ENCODE results near the gene TMOD3.

TMOD3 gene

GRCh38 chr15:51907136-51907862, 77.8 kb downstream of the TMOD3 start:
- FAIRE-seq: peak; percentile 86
- DNase-seq (ENCODE audit: low spot score): peak; percentile 81

DNA sequence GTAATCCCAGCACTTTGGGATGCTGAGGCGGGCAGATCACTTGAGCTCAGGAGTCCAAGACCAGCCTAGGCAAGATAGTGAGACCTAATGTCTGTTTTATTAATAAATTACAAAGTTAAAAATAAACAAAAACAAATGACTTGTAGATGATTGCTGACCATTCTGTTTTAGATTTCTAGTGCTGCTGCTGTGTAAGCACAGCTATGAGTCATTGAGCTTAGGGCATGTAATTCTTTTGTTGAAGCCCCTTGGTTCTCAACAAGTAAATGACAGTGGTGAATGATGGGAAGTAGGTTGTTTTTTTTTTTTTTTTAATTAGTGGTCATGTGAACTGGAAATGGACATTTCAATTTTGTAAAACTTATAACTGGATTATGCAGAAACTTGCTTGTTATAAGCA, 78.9 kb downstream of the TMOD3 start:
- DNase-seq (ENCODE audit: low spot score): no peak
- no peak for FAIRE-seq

DNA sequence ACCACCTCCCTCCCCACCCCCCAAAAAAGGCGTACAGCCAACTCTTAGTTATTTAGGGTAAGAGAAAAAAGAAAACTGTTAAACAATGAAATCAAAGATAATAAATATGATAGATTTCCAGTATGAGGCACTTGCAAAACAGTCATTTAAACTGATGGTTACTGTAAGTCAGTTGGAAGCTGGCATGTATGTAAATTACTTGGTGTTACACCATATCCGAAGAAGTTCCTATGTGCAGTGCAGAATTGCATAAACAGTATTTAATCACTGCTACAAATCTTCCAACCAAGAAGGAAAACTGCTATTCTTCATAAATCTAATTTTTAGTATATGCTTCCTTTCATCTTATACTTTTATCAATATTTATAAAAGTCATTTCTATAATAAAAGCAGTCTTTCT, 80.1 kb downstream of the TMOD3 start:
- DNase-seq (ENCODE audit: low spot score) (no peak), FAIRE-seq (no peak)

DNA sequence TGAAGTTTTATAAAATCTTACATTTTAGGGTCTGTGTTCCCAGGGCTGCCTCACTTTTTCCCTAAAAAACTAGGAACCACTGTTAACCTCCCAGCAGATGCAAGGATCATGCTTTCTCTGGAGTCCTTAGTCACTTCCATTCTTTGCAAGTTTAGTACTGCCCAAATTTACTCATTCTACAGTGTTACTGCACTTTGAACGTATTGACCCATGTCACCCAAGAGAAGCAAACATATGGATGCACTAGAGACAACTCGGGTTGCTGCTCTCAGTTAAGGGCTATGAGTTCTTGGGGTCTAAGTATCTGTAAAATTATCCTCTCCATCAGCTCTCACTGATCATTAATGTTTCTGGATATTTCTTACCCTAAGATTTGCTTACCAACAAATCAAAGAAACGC, 83.1 kb downstream of the TMOD3 start:
- FAIRE-seq (no peak), DNase-seq (ENCODE audit: low spot score) (no peak)

GRCh38 chr15:51917493-51917892, 88.0 kb downstream of the TMOD3 start:
- DNase-seq (ENCODE audit: low spot score) (no peak), FAIRE-seq (no peak)

DNA sequence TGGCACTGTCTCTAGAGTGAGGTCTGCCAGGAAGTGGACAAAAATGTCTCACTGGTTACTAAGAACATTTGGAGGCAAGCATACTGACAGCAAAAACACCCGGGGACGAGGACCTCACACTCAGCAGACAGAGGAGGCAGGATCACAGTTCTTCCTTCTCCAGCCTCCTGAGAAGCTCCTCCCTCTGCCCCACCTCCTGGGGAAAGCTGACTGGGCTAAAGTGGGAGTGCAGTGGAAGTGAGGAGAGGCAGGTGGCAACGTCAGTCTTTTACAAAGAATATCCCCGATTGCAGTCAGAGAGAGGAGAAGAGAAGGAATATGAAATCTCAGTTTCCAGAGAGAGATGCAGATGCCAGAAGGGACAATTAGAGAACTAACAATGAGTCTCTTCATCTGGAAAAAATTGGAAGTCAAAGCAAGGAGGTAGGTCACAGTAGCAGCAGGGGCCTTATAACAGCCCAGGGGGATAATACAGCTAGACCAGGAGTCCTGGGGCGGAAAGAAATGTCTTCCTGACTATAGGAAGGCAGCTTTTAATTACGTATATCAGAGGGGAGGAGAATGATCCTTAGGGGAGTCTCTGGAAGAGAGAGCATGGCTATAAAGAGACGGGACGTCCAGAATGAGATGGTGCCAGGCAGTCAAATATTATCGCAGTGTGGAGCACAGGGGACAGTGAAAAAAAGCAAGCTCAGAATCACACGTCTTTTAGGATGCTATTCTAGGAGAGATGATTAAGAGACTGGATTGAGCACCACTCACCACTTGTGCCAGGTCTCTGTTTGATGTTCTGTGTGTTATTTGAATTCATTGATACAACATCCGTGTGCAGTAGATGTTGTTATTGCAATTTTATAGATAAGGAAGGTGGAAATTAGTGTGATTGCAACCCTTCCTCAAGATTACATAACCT, 95.0 kb downstream of the TMOD3 start:
- DNase-seq (ENCODE audit: low spot score): no peak

DNA sequence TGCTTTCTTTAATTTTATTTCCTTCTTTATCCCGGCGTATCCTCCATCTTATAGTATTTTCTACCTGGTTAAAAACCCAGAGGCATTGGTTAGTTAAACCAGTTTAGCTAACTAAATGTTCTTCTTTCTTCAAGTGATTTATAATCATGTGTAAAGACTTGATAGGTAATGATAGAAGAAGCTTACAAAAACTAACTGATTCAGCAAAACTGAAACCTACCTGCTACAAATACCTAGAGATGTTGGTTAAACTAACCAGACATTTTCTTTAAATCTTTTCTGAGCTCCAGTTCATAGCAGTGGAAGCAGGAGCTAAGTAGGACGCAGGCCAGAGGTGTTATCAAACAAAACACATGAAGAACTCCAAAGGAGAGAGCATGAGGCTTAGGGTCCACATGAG, 97.4 kb downstream of the TMOD3 start:
- no peak for FAIRE-seq
- DNase-seq (ENCODE audit: low spot score): no peak

More for the DNA sequence above, 95.0 kb downstream of the TMOD3 start:
- no peak for FAIRE-seq

- FAIRE-seq (no peak), DNase-seq (ENCODE audit: low spot score) (no peak)
Observed at GRCh38 chr15:51931016-51931415, 101.6 kb downstream of the TMOD3 start.

GRCh38 chr15:51931638-51932037, 102.2 kb downstream of the TMOD3 start:
- FAIRE-seq (no peak), DNase-seq (ENCODE audit: low spot score) (no peak)

- DNase-seq (ENCODE audit: low spot score) (no peak), FAIRE-seq (no peak)
Observed at GRCh38 chr15:51932161-51932560, 102.7 kb downstream of the TMOD3 start.

- FAIRE-seq: no peak
- no peak for DNase-seq (ENCODE audit: low spot score)
Observed at GRCh38 chr15:51935466-51936104, 106.1 kb downstream of the TMOD3 start.

DNA sequence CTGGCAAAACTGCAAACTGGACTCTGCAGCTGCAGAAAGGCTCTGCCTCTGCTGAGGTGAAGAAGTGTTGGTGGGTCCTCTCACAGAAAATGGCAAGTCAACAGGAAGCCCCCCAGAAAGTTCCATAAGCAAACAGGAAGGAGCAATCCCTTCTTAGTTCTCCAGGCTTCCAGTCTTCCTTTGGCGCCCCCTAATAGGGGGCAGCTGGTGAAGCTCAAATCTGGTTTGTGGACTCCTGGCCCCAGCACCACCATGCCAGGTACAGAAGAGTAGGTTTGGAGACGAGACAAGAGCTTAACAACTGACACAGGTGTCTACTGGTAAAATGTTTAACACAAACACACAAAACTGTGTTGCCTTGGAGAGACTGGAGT, 106.6 kb downstream of the TMOD3 start:
- no peak for FAIRE-seq
- no peak for DNase-seq (ENCODE audit: low spot score)

DNA sequence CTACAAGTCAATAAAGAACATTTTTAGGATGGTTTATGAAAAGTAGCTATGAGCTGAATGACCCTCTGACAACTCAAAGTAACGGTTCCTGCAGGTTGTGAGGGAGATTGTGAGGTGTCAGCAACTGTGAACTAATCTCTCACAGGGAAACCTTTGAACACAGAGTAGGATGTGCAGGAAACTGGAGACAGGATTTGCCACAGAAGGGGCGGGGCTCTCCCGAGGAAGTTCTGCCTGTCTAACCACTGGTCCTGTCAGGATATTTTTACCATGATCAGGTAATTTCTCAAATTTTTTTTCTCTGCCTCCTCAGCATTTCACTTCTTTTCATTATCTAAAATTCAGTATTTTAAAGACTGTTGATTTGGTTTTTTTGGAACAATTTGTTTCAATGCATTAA, 108.8 kb downstream of the TMOD3 start:
- FAIRE-seq: no peak
- no peak for DNase-seq (ENCODE audit: low spot score)

DNA sequence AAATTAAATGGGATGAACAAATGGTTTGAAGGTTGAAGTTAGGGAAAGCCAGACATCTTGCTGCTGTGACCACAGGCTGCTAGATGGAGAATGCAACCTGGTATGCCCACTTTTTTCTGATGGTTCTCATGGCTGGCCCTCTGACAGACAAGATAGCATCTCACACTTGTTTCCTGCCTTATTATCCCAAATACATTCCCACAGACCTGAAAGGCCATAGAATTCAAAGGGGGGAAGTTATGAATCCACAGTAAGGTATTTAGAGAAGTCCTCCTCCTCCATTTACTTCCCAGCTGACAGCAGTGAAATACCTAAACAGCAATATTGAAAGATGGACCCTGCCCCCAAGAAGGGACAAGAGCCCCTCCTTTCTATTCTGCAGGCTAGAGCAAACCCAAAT, 109.8 kb downstream of the TMOD3 start:
- FAIRE-seq (no peak), DNase-seq (ENCODE audit: low spot score) (no peak)

GRCh38 chr15:51947124-51947523, 117.7 kb downstream of the TMOD3 start:
- FAIRE-seq (no peak), DNase-seq (ENCODE audit: low spot score) (no peak)

GRCh38 chr15:51952805-51953204, 123.4 kb downstream of the TMOD3 start:
- DNase-seq (ENCODE audit: low spot score) (peak; percentile 2), FAIRE-seq (no peak)

GRCh38 chr15:51955504-51955903, 126.1 kb downstream of the TMOD3 start:
- FAIRE-seq (no peak), DNase-seq (ENCODE audit: low spot score) (no peak)

All from RCC 7860 (cell line).